ENCODE data around the gene CACNA1H. TPM values are rescaled to one million over a fixed set of nuclear protein-coding genes. Genes with fewer than 3 reads are reported as not detected.
"Not testable (repeated sequence)": the region's sequence is repeated elsewhere in the genome, so short reads cannot be mapped to it uniquely, and the experiment has no call there.

Gene CACNA1H
- total RNA-seq, 1 donor from 2014 or later, result 3.2 TPM

DNA sequence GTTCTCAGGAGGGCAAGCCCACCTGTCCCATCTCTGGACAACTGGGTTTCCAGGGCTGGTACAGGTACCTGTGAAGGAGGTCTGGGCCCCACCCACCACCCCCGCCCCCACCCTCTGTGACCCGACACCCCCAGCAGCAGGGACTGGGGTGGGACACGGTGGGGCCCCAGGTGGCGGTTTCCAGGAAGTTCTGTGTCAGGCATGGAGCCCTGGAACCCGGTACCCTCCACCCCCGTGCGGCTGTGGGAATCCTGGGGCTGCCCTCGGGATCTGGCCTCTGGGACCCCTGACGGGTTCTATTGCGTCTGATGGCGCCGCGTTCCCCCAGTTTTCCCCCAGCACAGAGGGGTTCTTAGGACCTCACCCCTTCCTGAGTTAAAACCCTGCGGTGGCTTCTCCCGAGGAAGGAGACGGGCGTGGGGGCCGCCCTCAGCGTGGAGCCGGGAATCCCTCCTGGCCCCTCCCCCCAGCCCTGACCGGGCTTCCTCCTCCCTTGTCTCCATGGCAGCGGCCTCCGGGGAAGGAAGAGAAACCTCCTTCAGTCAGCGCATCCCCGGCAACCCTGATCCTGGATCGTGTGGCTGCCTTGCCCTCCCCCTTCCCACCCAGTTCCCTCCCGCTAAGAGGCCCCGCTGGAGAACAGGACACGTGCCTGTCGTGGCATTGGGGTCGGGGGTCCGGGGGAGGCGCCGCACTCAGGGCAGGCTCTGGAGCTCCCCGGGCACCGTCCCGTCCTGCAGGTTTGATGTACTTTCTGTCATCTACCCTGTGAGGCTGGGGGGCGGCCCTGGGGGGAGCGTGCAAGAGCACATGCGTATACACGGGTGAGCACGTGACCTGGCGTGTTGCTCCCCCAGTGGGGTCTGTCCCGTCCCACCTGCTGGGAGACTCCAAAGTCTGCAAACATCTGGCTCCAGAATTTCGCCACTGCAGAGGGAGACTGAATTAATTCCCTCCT, 30.3 kb downstream of the CACNA1H start:
- DNase-seq (peak; percentile 63), ATAC-seq (peak; percentile 47)
- intact Hi-C loops (cut with micrococcal nuclease), result no loop called here

DNA sequence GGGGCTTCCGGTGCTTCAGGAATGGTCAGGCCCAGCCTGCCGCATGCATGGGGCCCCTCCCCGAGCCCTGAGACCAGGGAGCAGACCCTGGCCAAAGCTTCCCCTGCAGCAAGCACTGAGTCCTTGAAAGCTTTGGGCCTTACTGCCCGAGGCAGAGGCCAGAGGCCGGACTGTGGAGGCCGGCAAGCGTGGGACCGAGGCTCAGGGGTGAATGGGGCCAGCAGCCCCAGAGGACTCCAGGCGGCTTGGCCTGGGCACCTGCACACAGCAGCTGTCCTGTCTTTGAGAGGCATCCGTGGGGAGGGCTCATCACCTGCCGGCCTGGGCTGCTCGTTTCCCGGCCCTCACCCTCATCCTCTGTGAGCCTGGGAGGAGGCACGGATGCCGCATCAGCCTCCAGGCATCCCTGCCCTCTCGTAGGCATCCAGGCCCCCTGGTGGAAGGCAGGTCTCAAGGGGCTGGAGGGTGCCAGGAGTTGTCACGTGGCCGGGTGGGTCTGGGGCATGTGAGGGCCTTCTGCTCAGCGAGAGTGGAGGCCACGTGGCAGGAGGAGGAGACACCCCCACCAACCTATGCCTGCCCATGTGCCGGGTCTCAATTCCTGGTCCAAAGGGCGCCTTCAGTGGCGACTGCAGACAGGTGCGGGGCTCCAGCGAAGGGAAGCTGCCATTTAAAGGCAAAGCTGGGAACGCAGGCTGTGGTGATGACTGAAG, 31.4 kb downstream of the CACNA1H start:
- no peak for ATAC-seq
- intact Hi-C loops (cut with micrococcal nuclease), result no loop called here
- no peak for DNase-seq

DNA sequence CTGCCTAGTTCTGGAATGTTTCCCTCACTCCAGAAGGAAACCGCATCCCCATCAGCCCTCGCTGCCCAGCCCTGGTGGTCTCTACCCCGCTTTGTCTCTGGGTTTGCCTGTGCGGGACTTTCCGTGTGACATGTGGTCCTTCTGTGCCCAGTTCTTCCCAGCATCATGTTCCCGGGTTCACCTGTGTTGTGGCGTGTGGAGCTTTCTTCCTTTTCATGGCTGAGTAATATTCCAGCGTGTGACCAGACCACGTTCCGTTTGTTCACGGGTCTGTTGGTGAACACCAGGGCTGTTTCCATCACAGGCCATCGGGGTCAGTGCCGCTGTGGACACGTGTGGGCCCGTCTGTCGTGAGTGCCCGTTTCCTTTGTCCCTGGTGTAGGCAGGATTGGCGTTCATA, 32.1 kb downstream of the CACNA1H start:
- intact Hi-C loops (cut with micrococcal nuclease), result no loop called here
- ATAC-seq (no peak), DNase-seq (no peak)

DNA sequence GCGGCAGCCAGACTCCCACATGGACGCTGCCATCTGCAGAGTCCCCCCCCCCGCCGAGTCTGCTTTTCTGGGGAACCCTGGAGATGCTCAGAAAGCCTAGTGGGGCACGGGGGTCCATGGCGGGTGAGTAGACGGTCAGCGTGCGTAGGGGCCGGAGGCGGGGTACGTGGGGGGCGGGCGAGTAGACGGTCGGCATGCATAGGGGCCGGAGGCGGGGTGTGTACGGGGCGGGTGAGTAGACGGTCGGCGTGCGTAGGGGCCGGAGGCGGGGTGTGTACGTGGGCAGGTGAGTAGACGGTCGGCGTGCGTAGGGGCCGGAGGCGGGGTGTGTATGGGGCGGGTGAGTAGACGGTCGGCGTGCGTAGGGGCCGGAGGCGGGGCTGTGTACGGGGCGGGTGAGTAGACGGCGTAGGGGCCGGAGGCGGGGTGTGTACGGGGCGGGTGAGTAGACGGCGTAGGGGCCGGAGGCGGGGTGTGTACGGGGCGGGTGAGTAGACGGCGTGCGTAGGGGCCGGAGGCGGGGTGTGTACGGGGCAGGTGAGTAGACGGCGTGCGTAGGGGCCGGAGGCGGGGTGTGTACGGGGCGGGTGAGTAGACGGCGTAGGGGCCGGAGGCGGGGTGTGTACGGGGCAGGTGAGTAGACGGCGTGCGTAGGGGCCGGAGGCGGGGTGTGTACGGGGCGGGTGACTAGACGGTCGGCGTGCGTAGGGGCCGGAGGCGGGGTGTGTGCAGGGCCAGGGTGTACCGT, 32.7 kb downstream of the CACNA1H start:
- intact Hi-C loops (cut with micrococcal nuclease); ATAC-seq; DNase-seq: not testable (repeated sequence)

DNA sequence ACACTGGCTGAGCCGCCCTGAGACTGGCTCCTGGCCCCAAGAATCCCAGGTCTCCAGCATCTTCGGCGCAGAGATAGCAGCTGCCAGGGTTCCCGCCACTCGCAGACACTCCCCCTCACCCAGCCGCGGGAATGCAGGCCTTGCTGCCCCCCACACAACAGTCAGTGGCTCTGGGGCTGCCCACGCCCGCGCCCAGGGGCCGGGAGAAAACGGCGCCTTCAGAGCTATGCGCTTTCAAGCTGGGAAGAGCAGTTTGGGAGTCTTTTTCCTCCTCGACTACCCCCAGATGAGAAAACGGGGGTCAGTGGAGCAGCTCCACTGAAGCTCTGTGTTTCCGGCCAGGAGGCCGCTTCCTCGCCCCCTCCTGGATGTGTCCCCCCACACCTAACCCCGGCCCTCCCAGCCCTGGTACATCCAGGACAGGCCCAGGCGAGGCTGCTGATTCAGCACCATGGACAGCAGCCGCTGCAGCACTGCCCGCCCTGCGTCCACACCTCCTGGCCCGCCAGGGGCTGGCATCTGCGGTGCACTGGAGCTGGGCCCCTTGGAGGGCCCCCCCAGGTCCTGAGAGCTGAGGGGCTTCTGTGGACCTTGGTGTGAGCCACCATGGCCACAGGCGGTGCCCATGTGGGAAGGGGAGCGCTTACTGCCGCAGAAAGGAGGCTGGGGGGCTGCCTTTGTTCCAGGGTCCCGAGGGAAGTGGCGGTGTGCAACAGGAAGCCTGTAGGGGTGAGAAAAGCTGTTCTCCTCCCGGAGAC, 35.7 kb downstream of the CACNA1H start:
- intact Hi-C loops (cut with micrococcal nuclease), result no loop called here
- peak; percentile 75 for DNase-seq
- ATAC-seq, result peak; percentile 82

DNA sequence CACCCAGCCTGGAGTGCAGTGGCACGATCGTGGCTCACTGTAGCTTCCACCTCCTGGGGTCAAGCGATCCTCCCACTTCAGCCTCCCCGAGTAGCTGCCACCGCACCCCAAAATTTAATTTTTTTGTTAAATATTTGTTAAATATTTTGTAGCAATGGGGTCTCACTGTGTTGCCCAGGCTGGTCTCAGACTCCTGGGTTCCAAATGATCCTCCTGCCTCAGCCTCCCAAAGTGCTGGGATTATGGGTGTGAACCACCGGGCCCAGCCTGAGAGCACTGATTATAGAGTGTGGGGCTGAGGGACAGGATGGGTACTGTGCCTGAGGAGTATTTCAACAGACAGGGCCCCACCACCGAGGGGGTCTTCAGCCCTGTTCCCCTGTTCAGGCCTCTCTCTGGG, 36.5 kb downstream of the CACNA1H start:
- no peak for ATAC-seq
- intact Hi-C loops (cut with micrococcal nuclease), result no loop called here
- no peak for DNase-seq

DNA sequence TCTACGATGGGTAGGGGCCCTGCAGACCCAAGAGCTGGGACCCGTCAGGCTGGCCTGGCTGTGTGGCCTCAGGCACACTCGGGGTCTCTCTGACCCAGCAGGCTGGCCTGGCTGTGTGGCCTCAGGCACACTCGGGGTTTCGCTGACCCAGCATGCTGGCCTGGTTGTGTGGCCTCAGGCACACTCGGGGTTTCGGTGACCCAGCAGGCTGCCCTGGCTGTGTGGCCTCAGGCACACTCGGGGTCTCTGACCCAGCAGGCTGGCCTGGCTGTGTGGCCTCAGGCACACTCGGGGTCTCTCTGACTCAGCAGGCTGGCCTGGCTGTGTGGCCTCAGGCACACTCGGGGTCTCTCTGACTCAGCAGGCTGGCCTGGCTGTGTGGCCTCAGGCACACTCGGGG, 37.9 kb downstream of the CACNA1H start:
- ATAC-seq; DNase-seq; intact Hi-C loops (cut with micrococcal nuclease): not testable (repeated sequence)

DNA sequence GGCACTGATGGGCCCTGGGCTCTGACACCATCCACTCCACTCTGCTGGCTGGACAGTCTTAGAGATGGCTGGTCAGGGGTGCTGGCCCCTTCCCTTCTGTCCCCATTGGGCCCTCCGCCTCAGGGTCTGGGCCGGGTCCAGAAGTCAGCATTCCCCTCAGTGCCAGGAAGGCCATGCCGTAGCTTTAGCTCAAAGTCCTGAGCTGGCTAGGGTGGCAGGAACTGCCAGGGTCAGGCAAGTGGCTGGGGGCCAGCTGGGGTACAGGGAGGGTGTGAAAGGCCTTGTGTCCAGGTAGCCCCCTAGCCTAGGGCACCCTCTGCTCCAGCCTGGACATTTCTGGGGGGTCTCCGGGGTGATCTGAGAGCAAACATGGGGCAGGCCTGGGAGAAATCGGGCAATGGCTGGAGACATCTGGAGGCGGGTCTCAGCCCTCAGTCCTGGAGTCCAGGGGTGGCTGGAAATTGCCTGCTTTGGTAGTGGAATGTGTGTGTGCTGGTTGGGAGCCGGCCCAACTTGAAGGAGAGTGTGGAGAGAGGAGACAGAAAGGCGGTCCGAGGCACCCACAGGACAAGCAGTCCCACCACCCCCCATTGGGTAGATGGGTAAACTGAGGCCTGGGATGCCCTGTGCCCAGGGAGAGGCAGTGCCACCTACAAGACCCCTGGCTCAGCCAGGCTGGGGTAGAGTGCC, 39.6 kb downstream of the CACNA1H start:
- intact Hi-C loops (cut with micrococcal nuclease), result no loop called here
- DNase-seq (no peak), ATAC-seq (no peak)

DNA sequence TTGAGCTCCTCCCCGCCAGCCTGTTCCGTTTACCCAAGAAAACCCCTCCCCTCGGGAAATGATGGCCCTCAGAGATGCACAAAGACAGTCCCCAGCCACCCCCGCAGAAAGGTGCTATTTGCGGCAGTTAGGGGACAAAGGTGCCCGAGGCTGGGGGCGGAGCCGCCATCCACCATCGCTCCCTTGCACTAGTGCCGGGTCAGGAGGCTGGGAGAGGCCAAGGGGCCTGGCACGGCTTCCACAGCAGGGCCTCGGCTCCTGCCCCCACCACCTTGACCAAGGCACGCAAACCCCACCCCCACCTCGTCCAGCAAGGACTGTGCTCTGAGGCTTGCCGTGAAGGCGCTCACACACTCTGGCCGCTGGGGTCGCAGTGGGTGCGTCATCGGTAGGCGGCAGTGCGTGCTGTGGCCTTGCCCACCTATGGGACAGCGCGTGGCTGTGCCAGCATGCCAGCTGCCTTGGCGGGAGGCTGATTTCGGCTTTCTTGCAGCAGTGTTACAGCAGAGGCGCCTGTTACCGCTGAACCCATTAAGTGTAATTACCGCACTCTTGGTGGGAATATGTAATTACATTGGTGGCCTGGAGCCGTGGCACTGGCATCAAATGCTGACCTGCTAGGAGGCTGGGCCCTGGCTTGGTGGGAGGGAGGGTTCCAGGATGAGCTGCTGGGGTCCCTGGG, 40.4 kb downstream of the CACNA1H start:
- ATAC-seq, result no peak
- intact Hi-C loops (cut with micrococcal nuclease), result no loop called here
- no peak for DNase-seq

DNA sequence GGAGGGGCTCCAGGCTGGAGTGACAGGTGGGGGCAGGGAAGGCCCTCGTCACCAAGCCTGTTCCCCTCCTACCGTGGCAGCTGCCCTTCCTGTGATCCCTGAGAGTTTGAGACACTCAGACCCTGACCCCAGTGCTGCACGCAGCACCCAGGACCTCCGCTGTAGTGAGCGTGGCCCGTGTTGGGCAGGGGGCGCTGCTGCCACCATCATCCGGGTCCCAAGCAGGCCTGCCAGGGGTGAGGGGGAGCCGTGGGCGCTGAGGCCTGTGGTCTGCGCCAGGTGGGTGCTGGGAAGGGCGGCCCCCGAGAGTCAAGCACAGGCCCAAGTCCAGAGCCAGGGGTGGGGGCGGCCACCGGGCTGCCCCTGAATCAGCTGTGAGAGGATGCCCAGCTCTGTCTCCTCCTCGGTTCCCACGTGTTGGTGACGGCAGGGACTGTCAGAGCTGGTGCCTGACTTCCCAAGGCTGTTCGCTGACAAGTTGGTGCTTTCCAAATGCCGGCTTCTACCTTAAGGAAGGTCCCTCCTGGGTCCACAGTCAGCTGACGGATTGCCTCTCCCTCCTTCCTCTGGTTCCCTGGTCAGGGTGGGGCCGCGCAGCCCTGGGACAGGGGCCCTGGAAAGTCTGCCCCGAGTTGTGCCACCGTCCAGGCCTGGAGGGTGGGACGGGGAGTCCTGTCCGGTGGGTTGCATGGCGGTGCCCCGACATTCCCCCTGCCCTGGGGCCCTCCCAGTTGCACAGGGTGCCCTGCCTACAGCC, 41.1 kb downstream of the CACNA1H start:
- intact Hi-C loops (cut with micrococcal nuclease), result no loop called here
- DNase-seq (no peak), ATAC-seq (no peak)

DNA sequence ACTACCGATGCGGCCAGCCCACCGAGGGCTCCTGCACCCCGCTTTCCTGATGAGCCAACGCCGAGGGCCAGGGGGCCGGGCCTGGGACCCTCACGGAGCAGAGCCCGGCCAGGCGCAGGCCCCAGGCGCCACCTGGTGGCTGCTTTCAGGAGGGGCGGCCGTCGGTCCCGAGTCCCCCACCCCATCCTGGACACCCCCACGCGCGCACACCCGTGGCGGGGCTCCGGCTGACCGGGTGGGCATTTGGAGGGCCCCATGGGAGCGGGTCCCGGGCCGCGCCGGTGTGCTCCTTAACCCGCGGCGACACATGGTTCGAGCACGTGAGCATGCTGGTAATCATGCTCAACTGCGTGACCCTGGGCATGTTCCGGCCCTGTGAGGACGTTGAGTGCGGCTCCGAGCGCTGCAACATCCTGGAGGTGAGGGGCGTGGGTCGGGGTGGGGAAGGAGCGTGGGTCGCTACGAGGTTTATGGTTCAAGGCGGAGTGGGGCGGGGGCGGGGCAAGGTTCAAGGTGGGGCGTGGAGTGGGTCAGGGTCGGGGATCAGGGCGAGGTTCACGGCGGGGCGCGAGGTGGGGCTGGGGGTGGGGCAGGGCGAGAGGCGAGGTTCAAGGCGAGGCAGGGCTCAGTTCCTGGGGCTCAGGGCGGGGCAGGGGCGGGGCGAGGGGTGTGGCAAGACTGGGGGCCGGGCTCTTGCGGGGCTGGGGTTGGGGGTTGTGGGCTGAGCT, 41.9 kb downstream of the CACNA1H start:
- peak; percentile 48 for ATAC-seq
- intact Hi-C loops (cut with micrococcal nuclease), result no loop called here
- peak; percentile 44 for DNase-seq

DNA sequence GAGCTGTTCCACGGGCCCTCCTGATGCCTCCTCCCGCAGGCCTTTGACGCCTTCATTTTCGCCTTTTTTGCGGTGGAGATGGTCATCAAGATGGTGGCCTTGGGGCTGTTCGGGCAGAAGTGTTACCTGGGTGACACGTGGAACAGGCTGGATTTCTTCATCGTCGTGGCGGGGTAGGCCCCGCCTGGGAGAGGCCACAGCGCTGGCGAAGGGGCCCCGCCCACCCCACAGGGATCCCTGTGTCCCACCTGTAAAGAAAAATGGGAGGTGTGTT, 42.4 kb downstream of the CACNA1H start:
- no peak for ATAC-seq
- no peak for DNase-seq
- intact Hi-C loops (cut with micrococcal nuclease), result no loop called here

DNA sequence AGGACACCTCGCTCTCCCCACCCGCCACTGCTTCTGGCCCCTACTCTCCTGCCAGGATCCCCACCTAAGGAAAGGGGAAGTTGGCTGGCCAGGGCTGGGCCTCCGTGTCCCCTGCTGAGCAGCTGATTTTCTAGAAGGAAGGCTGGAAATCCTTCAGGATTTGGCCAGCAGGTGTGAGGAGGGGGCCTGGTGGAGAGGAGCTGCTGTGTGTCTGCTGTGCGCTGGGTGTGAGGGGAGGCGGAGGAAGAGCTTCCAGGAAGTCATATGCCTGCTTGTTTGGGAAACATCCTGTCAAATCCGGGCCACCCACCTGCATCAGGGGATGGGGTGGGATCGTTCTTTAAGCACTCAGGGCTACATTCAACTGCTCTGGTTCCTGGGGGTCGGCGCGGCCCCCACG, 43.6 kb downstream of the CACNA1H start:
- DNase-seq, result no peak
- no peak for ATAC-seq
- intact Hi-C loops (cut with micrococcal nuclease), result no loop called here

DNA sequence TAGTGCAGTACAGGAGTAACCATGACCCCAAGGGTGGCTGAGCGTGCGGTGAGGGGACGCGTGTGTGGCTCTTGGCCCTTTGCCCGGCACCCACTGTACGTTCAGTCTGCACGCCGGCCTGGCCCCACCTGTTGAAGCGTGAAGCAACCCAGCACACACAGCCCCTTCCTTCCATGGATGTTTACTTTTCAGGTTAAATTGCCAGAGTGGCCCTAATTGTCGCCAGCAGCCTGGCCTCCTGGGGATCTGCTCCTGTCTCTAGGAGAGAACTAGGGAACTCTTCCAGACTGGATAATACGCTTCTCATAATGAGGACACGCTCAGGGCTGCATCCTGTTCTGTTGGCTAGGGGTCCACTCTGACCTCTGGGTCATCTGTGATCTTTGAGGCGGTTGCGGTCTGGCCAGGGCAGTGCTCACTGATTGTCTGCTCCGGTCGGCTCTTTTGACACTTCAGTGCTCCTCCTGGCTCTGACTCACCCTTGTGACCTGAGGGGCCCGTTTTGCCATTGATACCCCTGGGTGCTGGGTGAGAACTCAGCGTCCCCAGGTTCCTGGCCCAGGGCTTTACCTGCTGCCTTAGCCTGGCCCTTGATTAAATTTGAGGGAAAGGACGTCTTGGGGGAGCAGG, 44.4 kb downstream of the CACNA1H start:
- intact Hi-C loops (cut with micrococcal nuclease), result no loop called here

DNA sequence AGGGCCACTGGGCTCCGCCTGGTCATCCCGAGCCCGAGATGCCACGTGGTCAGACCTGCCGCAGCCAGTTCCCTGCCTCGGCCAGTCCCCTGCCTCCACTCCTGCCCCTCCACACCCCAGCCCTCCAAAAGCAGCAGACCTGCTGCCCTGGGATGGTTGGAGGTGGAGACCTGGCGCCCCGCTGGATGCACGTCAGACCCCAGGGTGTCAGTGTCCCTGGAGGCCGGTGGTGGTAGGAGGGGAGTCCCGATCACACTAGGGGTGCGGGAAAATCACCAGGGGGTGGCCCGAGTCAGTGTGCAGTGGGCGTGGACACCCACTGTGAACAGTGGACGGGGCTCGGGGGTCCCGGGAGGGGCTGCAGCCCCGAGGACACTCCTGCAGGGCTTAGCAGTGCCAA, 45.3 kb downstream of the CACNA1H start:
- DNase-seq (no peak), ATAC-seq (no peak)
- intact Hi-C loops (cut with micrococcal nuclease), result no loop called here

More for the DNA sequence above, 44.4 kb downstream of the CACNA1H start:
- DNase-seq (no peak), ATAC-seq (no peak)

DNA sequence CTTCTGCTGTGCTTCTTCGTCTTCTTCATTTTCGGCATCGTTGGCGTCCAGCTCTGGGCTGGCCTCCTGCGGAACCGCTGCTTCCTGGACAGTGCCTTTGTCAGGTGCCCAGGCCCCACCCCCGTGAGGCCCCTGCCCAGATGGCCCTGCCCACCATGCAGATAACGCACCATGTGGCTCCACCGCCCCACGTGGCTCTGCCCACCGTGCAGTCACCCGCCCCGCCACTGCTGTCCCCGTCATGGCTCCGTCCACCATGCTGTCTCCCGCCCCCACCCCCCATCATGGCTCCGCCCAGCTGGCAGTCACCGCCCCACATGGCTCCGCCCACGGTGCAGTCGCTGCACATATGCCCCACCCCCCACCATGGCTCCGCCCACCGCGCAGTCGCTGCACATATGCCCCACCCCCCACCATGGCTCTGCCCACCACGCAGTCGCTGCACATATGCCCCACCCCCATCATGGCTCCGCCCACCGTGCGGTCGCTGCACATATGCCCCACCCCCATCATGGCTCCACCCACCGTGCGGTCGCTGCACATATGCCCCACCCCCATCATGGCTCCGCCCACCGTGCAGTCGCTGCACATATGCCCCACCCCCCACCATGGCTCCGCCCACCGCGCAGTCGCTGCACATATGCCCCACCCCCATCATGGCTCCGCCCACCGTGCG, 45.9 kb downstream of the CACNA1H start:
- ATAC-seq; DNase-seq; intact Hi-C loops (cut with micrococcal nuclease): not testable (repeated sequence)

All from left ventricle myocardium superior (tissue), 1 donor.